ENCODE measurements around the gene MUC15.

DNA sequence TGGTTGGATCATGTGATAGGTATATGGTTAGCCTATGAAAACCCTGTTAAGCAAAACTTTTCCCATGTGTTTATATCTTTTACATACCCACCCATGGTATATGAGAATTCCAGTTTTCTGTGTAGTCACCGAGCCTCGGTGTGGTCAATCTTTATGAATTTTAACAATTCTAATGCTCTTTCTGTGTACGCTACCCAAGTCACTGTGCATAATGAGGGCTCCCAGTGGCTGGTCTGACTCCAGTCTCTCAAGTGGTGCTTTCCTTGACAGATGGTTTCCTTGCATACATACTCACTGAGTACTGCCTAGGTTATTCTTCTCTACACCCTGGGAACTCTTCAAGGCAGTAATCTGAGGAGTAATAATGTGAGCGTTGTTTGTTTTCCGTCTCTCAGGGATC lies 17.6 kb downstream of the MUC15 start:
- TF ChIP-seq CTCF (IDR thresholded peaks at IDR 0.05) (no peak), POLR2A (IDR thresholded peaks at IDR 0.05) (no peak)
